GM21737 (cell line): ENCODE measurements around the gene LRRC28.

Experiments used
- ATAC-seq: cut with Tn5 transposase; IDR thresholded peaks from one replicate; pipeline ENCODE4 v1.9.1; 2021; ENCODE audit warnings: mild to moderate bottlenecking, moderate library complexity; ENCODE audit not compliant: unreplicated experiment

LRRC28 gene

GRCh38 chr15:99296386-99296785, 45.1 kb downstream of the LRRC28 start:
- no peak for ATAC-seq

GRCh38 chr15:99303907-99304306, 52.6 kb downstream of the LRRC28 start:
- no peak for ATAC-seq

- ATAC-seq, result no peak
Measured at GRCh38 chr15:99305761-99306505, 54.7 kb downstream of the LRRC28 start.

- no peak for ATAC-seq
Measured at GRCh38 chr15:99306694-99307338, 55.5 kb downstream of the LRRC28 start.

- ATAC-seq, result no peak
Measured at GRCh38 chr15:99307735-99308134, 56.5 kb downstream of the LRRC28 start.

GRCh38 chr15:99310745-99311144, 59.5 kb downstream of the LRRC28 start:
- ATAC-seq, result no peak

- ATAC-seq, result no peak
Measured at GRCh38 chr15:99312228-99312627, 60.9 kb downstream of the LRRC28 start.

GRCh38 chr15:99312794-99313193, 61.5 kb downstream of the LRRC28 start:
- no peak for ATAC-seq

- ATAC-seq, result no peak
Measured at GRCh38 chr15:99315636-99316035, 64.4 kb downstream of the LRRC28 start.

GRCh38 chr15:99320374-99321215, 69.3 kb downstream of the LRRC28 start:
- ATAC-seq, result no peak

- ATAC-seq, result no peak
Measured at GRCh38 chr15:99321468-99321867, 70.2 kb downstream of the LRRC28 start.

GRCh38 chr15:99322643-99323405, 71.5 kb downstream of the LRRC28 start:
- no peak for ATAC-seq

GRCh38 chr15:99324082-99324620, 72.9 kb downstream of the LRRC28 start:
- peak; percentile 65 for ATAC-seq

- ATAC-seq, result no peak
Measured at GRCh38 chr15:99324700-99325099, 73.4 kb downstream of the LRRC28 start.

GRCh38 chr15:99326235-99326634, 75.0 kb downstream of the LRRC28 start:
- no peak for ATAC-seq

GRCh38 chr15:99328106-99329072, 77.1 kb downstream of the LRRC28 start:
- no peak for ATAC-seq

- no peak for ATAC-seq
Measured at GRCh38 chr15:99331381-99331780, 80.1 kb downstream of the LRRC28 start.

GRCh38 chr15:99333413-99333812, 82.1 kb downstream of the LRRC28 start:
- no peak for ATAC-seq

GRCh38 chr15:99333981-99334380, 82.7 kb downstream of the LRRC28 start:
- ATAC-seq, result no peak
